GM12801 (cell line): Measurements from ENCODE around the gene SIRPB2.

Experiments used
- CTCF ChIP-seq: IDR thresholded peaks from one replicate; pipeline ENCODE4 v1.5.1; 2011; ENCODE audit warnings: control low read depth; ENCODE audit not compliant: insufficient read length; ENCODE audit errors: extremely low read depth

The SIRPB2 gene

GRCh38 chr20:1533059-1533458 is 41.8 kb upstream of the SIRPB2 start:
- TF ChIP-seq CTCF = no peak

GRCh38 chr20:1528811-1529210 is 37.6 kb upstream of the SIRPB2 start:
- no peak for TF ChIP-seq CTCF

GRCh38 chr20:1527923-1528322 is 36.7 kb upstream of the SIRPB2 start:
- no peak for TF ChIP-seq CTCF

- TF ChIP-seq CTCF = no peak
These were observed 35.7 kb upstream of the SIRPB2 start for GRCh38 chr20:1526896-1527295.

- TF ChIP-seq CTCF = no peak
These were observed 35.1 kb upstream of the SIRPB2 start for GRCh38 chr20:1526310-1526709.

- no peak for TF ChIP-seq CTCF
These were observed 32.8 kb upstream of the SIRPB2 start for GRCh38 chr20:1524004-1524403.

- TF ChIP-seq CTCF = no peak
These were observed 25.8 kb upstream of the SIRPB2 start for GRCh38 chr20:1517010-1517409.

GRCh38 chr20:1513801-1514200 is 22.6 kb upstream of the SIRPB2 start:
- no peak for TF ChIP-seq CTCF
